ENCODE measurements around the gene NRG3.

DNA sequence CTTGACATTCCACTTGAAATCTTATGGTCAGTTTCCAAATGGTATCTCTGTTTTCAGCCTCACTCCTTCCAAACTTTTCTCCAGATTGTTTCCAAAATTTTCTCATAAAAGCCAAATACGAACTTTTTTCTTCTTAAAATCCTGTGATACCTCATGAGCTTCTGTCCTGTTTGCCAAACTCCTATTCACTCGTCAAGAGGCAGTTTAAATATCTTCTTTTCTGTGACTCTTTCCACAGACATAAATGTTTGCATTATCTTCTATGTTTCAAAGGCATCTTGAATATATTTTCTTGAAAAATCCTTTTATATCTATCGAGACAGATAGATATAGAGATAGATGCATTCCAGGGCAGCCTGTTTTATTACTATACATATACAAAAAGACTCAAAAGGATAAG lies 109.4 kb downstream of the NRG3 start:
- TF ChIP-seq, protein P1, sequence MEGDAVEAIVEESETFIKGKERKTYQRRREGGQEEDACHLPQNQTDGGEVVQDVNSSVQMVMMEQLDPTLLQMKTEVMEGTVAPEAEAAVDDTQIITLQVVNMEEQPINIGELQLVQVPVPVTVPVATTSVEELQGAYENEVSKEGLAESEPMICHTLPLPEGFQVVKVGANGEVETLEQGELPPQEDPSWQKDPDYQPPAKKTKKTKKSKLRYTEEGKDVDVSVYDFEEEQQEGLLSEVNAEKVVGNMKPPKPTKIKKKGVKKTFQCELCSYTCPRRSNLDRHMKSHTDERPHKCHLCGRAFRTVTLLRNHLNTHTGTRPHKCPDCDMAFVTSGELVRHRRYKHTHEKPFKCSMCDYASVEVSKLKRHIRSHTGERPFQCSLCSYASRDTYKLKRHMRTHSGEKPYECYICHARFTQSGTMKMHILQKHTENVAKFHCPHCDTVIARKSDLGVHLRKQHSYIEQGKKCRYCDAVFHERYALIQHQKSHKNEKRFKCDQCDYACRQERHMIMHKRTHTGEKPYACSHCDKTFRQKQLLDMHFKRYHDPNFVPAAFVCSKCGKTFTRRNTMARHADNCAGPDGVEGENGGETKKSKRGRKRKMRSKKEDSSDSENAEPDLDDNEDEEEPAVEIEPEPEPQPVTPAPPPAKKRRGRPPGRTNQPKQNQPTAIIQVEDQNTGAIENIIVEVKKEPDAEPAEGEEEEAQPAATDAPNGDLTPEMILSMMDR (IDR thresholded peaks at IDR 0.05 in 2 of 3, conservative IDR thresholded peaks at IDR 0.05 in 1 of 3; ENCODE audit: borderline replicate concordance in 1 of 3, insufficient read depth in 1 of 3, low read depth in 2 of 3, low read length in 2 of 3), result no peak
- no peak for TF ChIP-seq POLR2A (IDR thresholded peaks at IDR 0.05; ENCODE audit: borderline replicate concordance, extremely low read depth, insufficient read depth, insufficient read length)
- TF ChIP-seq EGR1 (IDR thresholded peaks at IDR 0.05; ENCODE audit: low read depth), result no peak
- no peak for TF ChIP-seq POLR2AphosphoS5 (IDR thresholded peaks at IDR 0.05; ENCODE audit: low read depth, low read length)
- no peak for TF ChIP-seq RAD21 (IDR thresholded peaks at IDR 0.05; ENCODE audit: low read depth)
- TF ChIP-seq, protein P2, sequence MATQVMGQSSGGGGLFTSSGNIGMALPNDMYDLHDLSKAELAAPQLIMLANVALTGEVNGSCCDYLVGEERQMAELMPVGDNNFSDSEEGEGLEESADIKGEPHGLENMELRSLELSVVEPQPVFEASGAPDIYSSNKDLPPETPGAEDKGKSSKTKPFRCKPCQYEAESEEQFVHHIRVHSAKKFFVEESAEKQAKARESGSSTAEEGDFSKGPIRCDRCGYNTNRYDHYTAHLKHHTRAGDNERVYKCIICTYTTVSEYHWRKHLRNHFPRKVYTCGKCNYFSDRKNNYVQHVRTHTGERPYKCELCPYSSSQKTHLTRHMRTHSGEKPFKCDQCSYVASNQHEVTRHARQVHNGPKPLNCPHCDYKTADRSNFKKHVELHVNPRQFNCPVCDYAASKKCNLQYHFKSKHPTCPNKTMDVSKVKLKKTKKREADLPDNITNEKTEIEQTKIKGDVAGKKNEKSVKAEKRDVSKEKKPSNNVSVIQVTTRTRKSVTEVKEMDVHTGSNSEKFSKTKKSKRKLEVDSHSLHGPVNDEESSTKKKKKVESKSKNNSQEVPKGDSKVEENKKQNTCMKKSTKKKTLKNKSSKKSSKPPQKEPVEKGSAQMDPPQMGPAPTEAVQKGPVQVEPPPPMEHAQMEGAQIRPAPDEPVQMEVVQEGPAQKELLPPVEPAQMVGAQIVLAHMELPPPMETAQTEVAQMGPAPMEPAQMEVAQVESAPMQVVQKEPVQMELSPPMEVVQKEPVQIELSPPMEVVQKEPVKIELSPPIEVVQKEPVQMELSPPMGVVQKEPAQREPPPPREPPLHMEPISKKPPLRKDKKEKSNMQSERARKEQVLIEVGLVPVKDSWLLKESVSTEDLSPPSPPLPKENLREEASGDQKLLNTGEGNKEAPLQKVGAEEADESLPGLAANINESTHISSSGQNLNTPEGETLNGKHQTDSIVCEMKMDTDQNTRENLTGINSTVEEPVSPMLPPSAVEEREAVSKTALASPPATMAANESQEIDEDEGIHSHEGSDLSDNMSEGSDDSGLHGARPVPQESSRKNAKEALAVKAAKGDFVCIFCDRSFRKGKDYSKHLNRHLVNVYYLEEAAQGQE (IDR thresholded peaks at IDR 0.05; ENCODE audit: low read depth), result no peak
- TF ChIP-seq ZNF274 (IDR thresholded peaks at IDR 0.05; ENCODE audit: low read depth, low read length), result no peak
- TF ChIP-seq SIN3A (IDR thresholded peaks at IDR 0.05; ENCODE audit: low read depth), result no peak
- TF ChIP-seq YY1 (IDR thresholded peaks at IDR 0.05; ENCODE audit: extremely low read depth, insufficient replicate concordance, low read depth, low read length), result no peak
- TF ChIP-seq CEBPB (IDR thresholded peaks at IDR 0.05; ENCODE audit: low read depth), result no peak
- no peak for TF ChIP-seq SRF (IDR thresholded peaks at IDR 0.05; ENCODE audit: low read depth)
